Measurements from ENCODE around the gene LHFPL3.
"Not testable (repeated sequence)": the region's sequence is repeated elsewhere in the genome, so short reads cannot be mapped to it uniquely, and the experiment has no call there.

The LHFPL3 gene

GRCh38 chr7:104695563-104695962 is 367.2 kb downstream of the LHFPL3 start:
- no peak for DNase-seq (ENCODE audit: low read depth)

- no peak for DNase-seq (ENCODE audit: low read depth)
These were observed 371.9 kb downstream of the LHFPL3 start for GRCh38 chr7:104700336-104700735.

GRCh38 chr7:104721027-104721426 is 392.6 kb downstream of the LHFPL3 start:
- DNase-seq (ENCODE audit: low read depth): not testable (repeated sequence)

- DNase-seq (ENCODE audit: low read depth): no peak
These were observed 394.6 kb downstream of the LHFPL3 start for GRCh38 chr7:104723001-104723400.

- DNase-seq (ENCODE audit: low read depth): no peak
These were observed 430.1 kb downstream of the LHFPL3 start for GRCh38 chr7:104758504-104758903.

- no peak for DNase-seq (ENCODE audit: low read depth)
These were observed 433.5 kb downstream of the LHFPL3 start for GRCh38 chr7:104761892-104762291.

GRCh38 chr7:104767113-104767512 is 438.7 kb downstream of the LHFPL3 start:
- DNase-seq (ENCODE audit: low read depth): no peak

GRCh38 chr7:104767826-104768536 is 439.6 kb downstream of the LHFPL3 start:
- no peak for DNase-seq (ENCODE audit: low read depth)

- no peak for DNase-seq (ENCODE audit: low read depth)
These were observed 444.3 kb downstream of the LHFPL3 start for GRCh38 chr7:104772405-104773345.

- DNase-seq (ENCODE audit: low read depth): no peak
These were observed 445.4 kb downstream of the LHFPL3 start for GRCh38 chr7:104773796-104774195.

GRCh38 chr7:104775531-104775930 is 447.1 kb downstream of the LHFPL3 start:
- no peak for DNase-seq (ENCODE audit: low read depth)

- DNase-seq (ENCODE audit: low read depth): no peak
These were observed 448.9 kb downstream of the LHFPL3 start for GRCh38 chr7:104777301-104777800.

- DNase-seq (ENCODE audit: low read depth): no peak
These were observed 451.5 kb downstream of the LHFPL3 start for GRCh38 chr7:104779888-104780287.

GRCh38 chr7:104784686-104785085 is 456.3 kb downstream of the LHFPL3 start:
- no peak for DNase-seq (ENCODE audit: low read depth)

- no peak for DNase-seq (ENCODE audit: low read depth)
These were observed 461.4 kb downstream of the LHFPL3 start for GRCh38 chr7:104789780-104790179.

- DNase-seq (ENCODE audit: low read depth): no peak
These were observed 462.0 kb downstream of the LHFPL3 start for GRCh38 chr7:104790440-104790839.

GRCh38 chr7:104791080-104791479 is 462.7 kb downstream of the LHFPL3 start:
- no peak for DNase-seq (ENCODE audit: low read depth)

- DNase-seq (ENCODE audit: low read depth): peak; percentile 1
These were observed 464.7 kb downstream of the LHFPL3 start for GRCh38 chr7:104793066-104793465.

- no peak for DNase-seq (ENCODE audit: low read depth)
These were observed 465.8 kb downstream of the LHFPL3 start for GRCh38 chr7:104794154-104794553.

- no peak for DNase-seq (ENCODE audit: low read depth)
These were observed 466.2 kb downstream of the LHFPL3 start for GRCh38 chr7:104794589-104794988.

- DNase-seq (ENCODE audit: low read depth): no peak
These were observed 466.7 kb downstream of the LHFPL3 start for GRCh38 chr7:104795086-104795485.

- DNase-seq (ENCODE audit: low read depth): no peak
These were observed 467.4 kb downstream of the LHFPL3 start for GRCh38 chr7:104795616-104796398.
